SJSA1 (cell line): ENCODE measurements around the gene NRAP. TPM values are rescaled to one million over a fixed set of nuclear protein-coding genes. Genes with fewer than 3 reads are reported as not detected.

Experiments used
- DNase-seq, 2 experiments: peaks; one replicate each; pipeline ENCODE4 v3.0.0-alpha.2; 2015 to 2020; ENCODE audit warnings: low spot score in 2 of 2, low read depth in 1 of 2
- H3K27ac ChIP-seq: fragments of 250-450 bp; sonication (Bioruptor Pico); 2 replicates; pipeline ENCODE4 v1.5.1; 2020; ENCODE audit warnings: mild to moderate bottlenecking, moderate library complexity
- H3K27me3 ChIP-seq: fragments of 250-450 bp; sonication (Bioruptor Pico); replicated peaks from 2 replicates; pipeline ENCODE4 v1.5.1; 2020; ENCODE audit warnings: mild to moderate bottlenecking, moderate library complexity
- H3K36me3 ChIP-seq: fragments of 250-450 bp; sonication (Bioruptor Pico); 2 replicates; pipeline ENCODE4 v1.5.1; 2020; ENCODE audit warnings: mild to moderate bottlenecking
- H3K4me1 ChIP-seq: fragments of 250-450 bp; sonication (Bioruptor Pico); replicated peaks from 2 replicates; pipeline ENCODE4 v1.6.1; 2021; ENCODE audit warnings: mild to moderate bottlenecking
- H3K4me3 ChIP-seq: fragments of 250-450 bp; sonication (Bioruptor Pico); 2 replicates; pipeline ENCODE4 v1.5.1; 2020; ENCODE audit warnings: mild to moderate bottlenecking
- H3K9me3 ChIP-seq: fragments of 250-450 bp; sonication (Bioruptor Pico); replicated peaks from 2 replicates; pipeline ENCODE4 v1.5.1; 2020; ENCODE audit warnings: mild to moderate bottlenecking
- total RNA-seq: library from RNA; depleted of rRNA; stranded (reverse); fragments of >200 nt; shearing (Covaris generic); gene quantifications from 2 replicates; pipeline ENCODE4 v1.2.3, GENCODE V29; 2014

NRAP gene
- total RNA-seq, 1 experiment from 2014 or later, result not detected

- H3K4me1 ChIP-seq, result 0 out of 2 replicates have a peak, but pooled peaks cover 3% of the 10 kb centered on the region
- no peak overlapping the region for H3K27ac ChIP-seq
- no peak for DNase-seq
- no peaks in the 10 kb centered on the region for H3K36me3 ChIP-seq
- no peaks in the 10 kb centered on the region for H3K9me3 ChIP-seq
- H3K4me3 ChIP-seq, result no peak overlapping the region
- no peaks in the 10 kb centered on the region for H3K27me3 ChIP-seq
Measured at GRCh38 chr10:113566888-113567287, 97.0 kb downstream of the NRAP start.

- H3K4me3 ChIP-seq, result no peak overlapping the region
- H3K27me3 ChIP-seq, result no peaks in the 10 kb centered on the region
- H3K9me3 ChIP-seq, result no peaks in the 10 kb centered on the region
- DNase-seq, result no peak
- no peaks in the 10 kb centered on the region for H3K36me3 ChIP-seq
- H3K27ac ChIP-seq, result no peak overlapping the region
- 0 out of 2 replicates have a peak, but pooled peaks cover 3% of the 10 kb centered on the region for H3K4me1 ChIP-seq
Measured at GRCh38 chr10:113565364-113565763, 98.5 kb downstream of the NRAP start.

DNA sequence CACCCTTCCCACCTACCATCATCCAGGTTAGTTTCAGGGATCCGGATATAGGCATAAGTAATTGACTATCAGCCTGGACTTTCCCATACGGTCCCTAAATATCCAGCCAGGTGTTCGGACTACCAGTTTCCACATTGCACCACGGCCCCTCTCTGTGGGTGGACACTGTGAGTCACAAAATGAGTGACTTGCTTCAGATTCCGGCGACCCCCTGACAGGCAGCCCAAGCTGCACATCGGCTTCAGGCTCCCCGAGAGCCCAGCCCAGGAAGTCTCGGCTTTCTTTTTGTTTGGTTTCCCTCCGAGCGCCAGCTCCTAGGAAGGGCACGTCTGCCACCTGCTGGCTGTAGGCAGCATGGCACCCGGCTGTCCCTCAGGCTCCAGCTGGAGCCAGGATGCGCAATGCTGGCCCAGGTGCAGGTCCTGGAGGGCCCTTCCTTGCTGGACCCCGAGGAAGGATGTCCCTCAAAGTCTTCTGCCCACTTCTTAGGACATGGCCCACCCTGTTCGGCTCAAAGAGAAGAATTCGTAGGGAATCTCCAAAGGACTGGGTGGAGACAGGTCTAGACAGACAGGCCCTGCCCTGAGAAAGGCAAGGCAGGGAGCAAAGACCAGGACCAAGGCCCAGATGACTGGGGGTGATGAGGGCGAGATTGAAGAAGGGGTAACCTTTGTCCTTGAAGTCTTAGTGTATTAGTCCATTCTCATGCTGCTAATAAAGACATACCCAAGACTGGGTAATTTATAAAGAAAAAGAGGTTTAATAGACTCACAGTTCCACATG lies 100.3 kb downstream of the NRAP start:
- no peaks in the 10 kb centered on the region for H3K27me3 ChIP-seq
- peak; percentile 62 to 75 for DNase-seq
- H3K27ac ChIP-seq, result no peak overlapping the region
- H3K4me1 ChIP-seq, result 0 out of 2 replicates have a peak, but pooled peaks cover 3% of the 10 kb centered on the region
- no peaks in the 10 kb centered on the region for H3K36me3 ChIP-seq
- peak overlapping the region; percentile 24 for H3K4me3 ChIP-seq
- no peaks in the 10 kb centered on the region for H3K9me3 ChIP-seq

DNA sequence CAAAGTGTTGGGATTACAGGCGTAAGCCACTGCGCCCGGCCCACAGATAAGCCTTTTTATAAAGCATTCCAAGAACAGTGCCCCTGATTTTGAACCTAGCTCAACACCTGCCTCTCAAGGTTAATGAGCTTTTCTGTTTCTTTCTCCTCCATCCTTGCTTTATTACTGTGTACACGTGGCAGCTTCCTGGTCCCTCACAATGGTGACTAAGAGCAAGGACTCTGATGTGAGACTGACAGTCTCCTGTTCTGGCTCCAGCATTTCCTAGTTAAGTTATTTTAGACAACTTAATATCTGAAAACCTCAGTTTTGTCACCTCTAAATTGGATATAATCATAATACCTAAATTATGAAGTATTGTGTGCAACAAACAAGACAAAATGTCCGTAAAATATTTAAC lies 101.1 kb downstream of the NRAP start:
- Histone ChIP-seq H3K4me3 (no peak overlapping the region), H3K4me1 (0 out of 2 replicates have a peak, but pooled peaks cover 3% of the 10 kb centered on the region), H3K27me3 (0 out of 2 replicates have a peak, but pooled peaks cover 1% of the 10 kb centered on the region), H3K36me3 (no peaks in the 10 kb centered on the region), H3K9me3 (no peaks in the 10 kb centered on the region), H3K27ac (no peak overlapping the region)
- DNase-seq, result no peak

DNA sequence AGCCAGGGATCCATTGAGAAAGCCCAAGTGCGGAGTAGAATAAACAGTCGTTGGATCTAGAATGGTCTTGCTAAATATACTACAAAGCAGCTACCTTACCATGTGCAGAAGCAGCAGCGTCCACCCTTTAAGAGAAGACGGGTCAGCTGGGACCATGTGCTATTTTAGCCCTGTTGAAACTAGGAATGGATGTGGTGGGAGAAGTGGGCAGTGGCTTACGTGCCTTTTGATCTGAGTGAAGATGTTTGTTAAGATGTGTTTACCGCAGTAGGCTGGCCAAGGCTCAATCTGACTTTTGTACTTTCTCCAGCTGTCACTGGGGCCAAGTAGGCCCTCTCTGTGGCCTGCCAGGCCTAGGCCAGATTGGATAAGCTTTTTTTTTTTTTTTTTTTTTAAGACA lies 101.8 kb downstream of the NRAP start:
- DNase-seq, result no peak
- no peak overlapping the region for H3K27ac ChIP-seq
- no peaks in the 10 kb centered on the region for H3K9me3 ChIP-seq
- H3K4me1 ChIP-seq, result 0 out of 2 replicates have a peak, but pooled peaks cover 3% of the 10 kb centered on the region
- no peak overlapping the region for H3K4me3 ChIP-seq
- H3K27me3 ChIP-seq, result peaks cover 7% of the 10 kb centered on the region; the same call in 1 of the 2 replicates
- no peaks in the 10 kb centered on the region for H3K36me3 ChIP-seq

GRCh38 chr10:113561214-113561613 lies 102.6 kb downstream of the NRAP start:
- H3K36me3 ChIP-seq, result no peaks in the 10 kb centered on the region
- peaks cover 7% of the 10 kb centered on the region; the same call in 1 of the 2 replicates for H3K27me3 ChIP-seq
- no peak overlapping the region for H3K4me3 ChIP-seq
- no peaks in the 10 kb centered on the region for H3K9me3 ChIP-seq
- DNase-seq, result no peak
- H3K27ac ChIP-seq, result no peak overlapping the region
- H3K4me1 ChIP-seq, result 0 out of 2 replicates have a peak, but pooled peaks cover 3% of the 10 kb centered on the region

- Histone ChIP-seq H3K4me1 (0 out of 2 replicates have a peak, but pooled peaks cover 3% of the 10 kb centered on the region), H3K36me3 (no peaks in the 10 kb centered on the region), H3K27ac (no peak overlapping the region), H3K4me3 (no peak overlapping the region), H3K27me3 (peaks cover 7% of the 10 kb centered on the region; the same call in 1 of the 2 replicates), H3K9me3 (no peaks in the 10 kb centered on the region)
- DNase-seq, result no peak
Measured at GRCh38 chr10:113560071-113560470, 103.8 kb downstream of the NRAP start.

GRCh38 chr10:113557903-113558321 lies 105.9 kb downstream of the NRAP start:
- peaks cover 7% of the 10 kb centered on the region; the same call in 1 of the 2 replicates for H3K27me3 ChIP-seq
- H3K27ac ChIP-seq, result no peak overlapping the region
- H3K4me3 ChIP-seq, result no peak overlapping the region
- H3K4me1 ChIP-seq, result no peaks in the 10 kb centered on the region
- DNase-seq, result no peak
- H3K9me3 ChIP-seq, result no peaks in the 10 kb centered on the region
- no peaks in the 10 kb centered on the region for H3K36me3 ChIP-seq

- H3K27me3 ChIP-seq, result peaks cover 7% of the 10 kb centered on the region; the same call in 1 of the 2 replicates
- no peak overlapping the region for H3K27ac ChIP-seq
- DNase-seq, result no peak
Measured at GRCh38 chr10:113557424-113557862, 106.4 kb downstream of the NRAP start.

GRCh38 chr10:113555751-113556150 lies 108.1 kb downstream of the NRAP start:
- DNase-seq, result no peak
- no peaks in the 10 kb centered on the region for H3K9me3 ChIP-seq
- H3K4me1 ChIP-seq, result no peaks in the 10 kb centered on the region
- H3K36me3 ChIP-seq, result no peaks in the 10 kb centered on the region
- H3K27me3 ChIP-seq, result peaks cover 12% of the 10 kb centered on the region; the same call in 1 of the 2 replicates
- H3K27ac ChIP-seq, result no peak overlapping the region
- no peak overlapping the region for H3K4me3 ChIP-seq

More at GRCh38 chr10:113557424-113557862, 106.4 kb downstream of the NRAP start:
- H3K9me3 ChIP-seq, result no peaks in the 10 kb centered on the region
- H3K36me3 ChIP-seq, result no peaks in the 10 kb centered on the region
- H3K4me1 ChIP-seq, result no peaks in the 10 kb centered on the region
- no peak overlapping the region for H3K4me3 ChIP-seq

DNA sequence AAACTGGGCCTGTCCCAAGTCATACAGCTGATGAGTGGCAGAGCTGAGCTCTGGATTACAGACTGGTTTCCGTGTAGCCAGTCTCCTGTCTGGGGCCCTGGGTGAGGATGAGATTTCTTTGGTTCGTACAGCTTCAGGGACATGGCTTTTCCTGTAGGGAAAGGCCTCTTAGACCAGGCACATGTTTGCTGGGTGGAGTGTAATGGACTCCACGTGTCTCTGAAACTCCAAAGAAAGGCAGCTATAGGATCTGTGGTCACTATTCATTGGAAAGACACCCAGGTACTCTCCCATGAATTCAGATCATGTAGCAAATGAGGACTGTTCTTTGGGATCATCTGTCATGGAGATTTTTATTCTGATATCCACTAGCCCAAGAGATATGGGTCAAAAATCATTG lies 108.6 kb downstream of the NRAP start:
- peaks cover 16% of the 10 kb centered on the region; the same call in 1 of the 2 replicates for H3K27me3 ChIP-seq

DNA sequence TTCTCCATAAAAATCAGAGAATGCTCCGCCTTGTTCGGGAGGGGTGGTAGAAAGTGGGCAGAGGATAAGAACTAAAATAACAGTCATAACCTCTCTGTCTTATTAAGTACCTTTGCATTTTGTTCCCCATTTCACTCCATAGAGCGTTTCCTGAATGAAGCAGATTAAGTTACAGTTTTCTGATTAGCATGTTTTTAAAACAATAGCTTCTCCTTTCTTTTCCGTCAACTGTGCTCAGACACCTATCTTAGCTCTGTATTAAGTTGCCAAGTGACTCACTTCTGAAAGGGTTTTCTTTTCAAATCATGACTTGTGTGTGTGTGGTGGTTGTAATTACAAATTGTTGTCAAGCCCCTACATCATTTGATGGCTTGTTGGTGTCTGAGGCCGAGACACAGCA lies 109.6 kb downstream of the NRAP start:
- Histone ChIP-seq H3K36me3 (no peaks in the 10 kb centered on the region), H3K27me3 (peaks cover 20% of the 10 kb centered on the region; the same call in 1 of the 2 replicates), H3K4me1 (no peaks in the 10 kb centered on the region), H3K4me3 (no peak overlapping the region), H3K9me3 (no peaks in the 10 kb centered on the region), H3K27ac (no peak overlapping the region)
- DNase-seq, result no peak

More for the DNA sequence above, 108.6 kb downstream of the NRAP start:
- no peaks in the 10 kb centered on the region for H3K4me1 ChIP-seq
- no peaks in the 10 kb centered on the region for H3K36me3 ChIP-seq
- H3K9me3 ChIP-seq, result no peaks in the 10 kb centered on the region
- no peak overlapping the region for H3K27ac ChIP-seq
- no peak overlapping the region for H3K4me3 ChIP-seq
- DNase-seq, result no peak

DNA sequence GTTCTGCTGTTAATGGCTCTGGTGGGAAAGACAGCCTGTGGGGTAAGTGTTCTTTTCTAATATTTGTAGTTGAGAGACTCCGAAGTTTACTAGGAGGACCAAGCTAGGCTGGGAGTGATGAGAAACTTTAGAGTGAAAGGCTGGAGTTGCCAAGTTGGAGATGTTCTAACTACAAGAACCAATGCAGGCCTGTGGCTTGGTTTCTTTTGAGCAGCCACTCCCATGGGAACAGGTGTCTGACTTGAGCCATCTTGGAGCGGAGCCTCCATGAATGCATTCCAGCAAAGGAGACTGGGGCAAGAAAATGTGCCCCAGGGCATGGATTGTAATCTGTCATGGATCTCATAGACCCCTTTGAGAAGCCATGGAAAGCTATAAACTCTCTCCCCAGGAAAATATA lies 110.7 kb downstream of the NRAP start:
- Histone ChIP-seq H3K27ac (no peak overlapping the region), H3K27me3 (peaks cover 20% of the 10 kb centered on the region; the same call in 1 of the 2 replicates), H3K9me3 (no peaks in the 10 kb centered on the region), H3K4me1 (no peaks in the 10 kb centered on the region), H3K36me3 (no peaks in the 10 kb centered on the region), H3K4me3 (no peak overlapping the region)
- DNase-seq, result no peak

- peaks cover 18% of the 10 kb centered on the region; the same call in 1 of the 2 replicates for H3K27me3 ChIP-seq
- no peaks in the 10 kb centered on the region for H3K9me3 ChIP-seq
Measured at GRCh38 chr10:113552701-113553100, 111.1 kb downstream of the NRAP start, which contains the start of gene HABP2. TSS of gene HABP2 (plus strand) at chr10:113553053. CDS start at chr10:113553122, 69 bp downstream.

More at GRCh38 chr10:113552701-113553100, 111.1 kb downstream of the NRAP start, which contains the start of gene HABP2:
- DNase-seq, result no peak
- Histone ChIP-seq H3K27ac (no peak within 1 kb of the TSS), H3K36me3 (no peaks in the 10 kb centered on the region), H3K4me3 (no peak within 1 kb of the TSS), H3K4me1 (no peaks in the 10 kb centered on the region)
